AG10803 (cell line): ENCODE data around the gene UBXN7.
"Not testable (repeated sequence)": the region's sequence is repeated elsewhere in the genome, so short reads cannot be mapped to it uniquely, and the experiment has no call there.

Experiments
- DNase-seq: peaks from one replicate; pipeline ENCODE4 v3.0.0; 2010; ENCODE audit warnings: low read depth
- H3K4me3 ChIP-seq: 2 replicates; pipeline ENCODE4 v1.5.1; 2011; ENCODE audit warnings: mild to moderate bottlenecking, low read length, control low read depth
- TF ChIP-seq, protein P1 (sequence below): conservative IDR thresholded peaks from 2 replicates; pipeline ENCODE4 v1.5.1; 2011; ENCODE audit warnings: mild to moderate bottlenecking, low read length, control low read depth, inconsistent platforms

UBXN7 gene

DNA sequence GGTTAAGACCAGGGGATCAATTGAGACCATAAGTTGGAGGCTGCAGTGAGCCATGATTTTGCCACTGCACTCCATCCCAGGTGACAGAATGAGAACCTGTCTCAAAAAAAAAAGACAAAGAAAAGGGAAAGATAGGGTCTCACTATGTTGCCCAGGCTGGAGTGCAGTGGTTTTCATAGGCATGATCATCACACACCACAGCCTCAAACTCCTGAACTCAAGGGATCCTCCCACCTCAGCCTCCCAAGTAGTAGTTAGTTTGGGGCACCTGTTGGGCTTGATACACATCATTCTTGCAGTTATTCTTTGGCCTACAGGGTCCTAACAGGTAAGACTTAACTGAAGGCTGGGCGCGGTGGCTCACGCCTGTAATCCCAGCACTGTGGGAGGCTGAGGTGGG lies 42.1 kb downstream of the UBXN7 start:
- no peak overlapping the region for H3K4me3 ChIP-seq
- TF ChIP-seq, protein P1, sequence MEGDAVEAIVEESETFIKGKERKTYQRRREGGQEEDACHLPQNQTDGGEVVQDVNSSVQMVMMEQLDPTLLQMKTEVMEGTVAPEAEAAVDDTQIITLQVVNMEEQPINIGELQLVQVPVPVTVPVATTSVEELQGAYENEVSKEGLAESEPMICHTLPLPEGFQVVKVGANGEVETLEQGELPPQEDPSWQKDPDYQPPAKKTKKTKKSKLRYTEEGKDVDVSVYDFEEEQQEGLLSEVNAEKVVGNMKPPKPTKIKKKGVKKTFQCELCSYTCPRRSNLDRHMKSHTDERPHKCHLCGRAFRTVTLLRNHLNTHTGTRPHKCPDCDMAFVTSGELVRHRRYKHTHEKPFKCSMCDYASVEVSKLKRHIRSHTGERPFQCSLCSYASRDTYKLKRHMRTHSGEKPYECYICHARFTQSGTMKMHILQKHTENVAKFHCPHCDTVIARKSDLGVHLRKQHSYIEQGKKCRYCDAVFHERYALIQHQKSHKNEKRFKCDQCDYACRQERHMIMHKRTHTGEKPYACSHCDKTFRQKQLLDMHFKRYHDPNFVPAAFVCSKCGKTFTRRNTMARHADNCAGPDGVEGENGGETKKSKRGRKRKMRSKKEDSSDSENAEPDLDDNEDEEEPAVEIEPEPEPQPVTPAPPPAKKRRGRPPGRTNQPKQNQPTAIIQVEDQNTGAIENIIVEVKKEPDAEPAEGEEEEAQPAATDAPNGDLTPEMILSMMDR: no peak
- DNase-seq: no peak

DNA sequence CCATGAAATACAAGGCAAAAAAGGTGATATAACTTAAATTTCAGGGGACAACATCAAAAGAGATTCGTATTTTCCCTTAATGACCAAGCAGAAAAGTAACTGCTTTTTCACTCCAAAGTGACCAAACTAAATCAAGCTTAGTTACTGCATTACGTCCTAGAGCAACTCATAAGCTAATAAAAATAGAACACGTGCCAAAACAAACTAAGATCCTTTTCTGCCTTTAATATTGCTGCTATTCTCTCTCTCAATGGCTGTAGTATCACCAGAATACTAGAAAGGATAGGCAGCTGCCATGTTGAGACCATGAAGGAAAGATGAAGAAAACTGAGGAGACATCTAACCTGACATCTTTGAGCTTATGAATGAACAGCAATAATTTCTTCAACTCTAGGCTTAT lies 43.3 kb downstream of the UBXN7 start:
- H3K4me3 ChIP-seq: no peak overlapping the region
- TF ChIP-seq, protein P1: no peak
- DNase-seq: no peak

DNA sequence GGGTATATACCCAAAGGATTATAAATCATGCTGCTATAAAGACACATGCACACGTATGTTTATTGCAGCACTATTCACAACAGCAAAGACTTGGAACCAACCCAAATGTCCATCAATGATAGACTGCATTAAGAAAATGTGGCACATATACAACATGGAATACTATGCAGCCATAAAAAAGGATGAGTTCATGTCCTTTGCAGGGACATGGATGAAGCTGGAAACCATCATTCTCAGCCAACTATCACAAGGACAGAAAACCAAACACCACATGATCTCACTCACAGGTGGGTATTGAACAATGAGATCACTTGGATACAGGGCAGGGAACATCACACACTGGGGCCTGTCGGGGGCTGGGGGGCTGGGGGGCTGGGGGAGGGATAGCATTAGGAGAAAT lies 44.3 kb downstream of the UBXN7 start:
- DNase-seq: not testable (repeated sequence)

DNA sequence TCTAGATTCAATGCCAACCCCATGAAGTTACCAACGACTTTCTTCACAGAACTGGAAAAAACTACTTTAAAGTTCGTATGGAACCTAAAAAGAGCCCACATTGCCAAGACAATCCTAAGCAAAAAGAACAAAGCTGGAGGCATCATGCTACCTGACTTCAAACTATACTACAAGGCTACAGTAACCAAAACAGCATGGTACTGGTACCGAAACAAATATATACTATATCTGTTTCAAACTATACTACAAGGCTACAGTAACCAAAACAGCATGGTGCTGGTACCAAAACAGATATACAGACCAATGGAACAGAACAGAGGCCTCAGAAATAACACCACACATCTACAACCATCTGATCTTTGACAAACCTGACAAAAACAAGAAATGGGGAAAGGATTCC lies 45.4 kb downstream of the UBXN7 start:
- not testable (repeated sequence) for DNase-seq, H3K4me3 ChIP-seq

More for the DNA sequence above, 44.3 kb downstream of the UBXN7 start:
- not testable (repeated sequence) for H3K4me3 ChIP-seq

DNA sequence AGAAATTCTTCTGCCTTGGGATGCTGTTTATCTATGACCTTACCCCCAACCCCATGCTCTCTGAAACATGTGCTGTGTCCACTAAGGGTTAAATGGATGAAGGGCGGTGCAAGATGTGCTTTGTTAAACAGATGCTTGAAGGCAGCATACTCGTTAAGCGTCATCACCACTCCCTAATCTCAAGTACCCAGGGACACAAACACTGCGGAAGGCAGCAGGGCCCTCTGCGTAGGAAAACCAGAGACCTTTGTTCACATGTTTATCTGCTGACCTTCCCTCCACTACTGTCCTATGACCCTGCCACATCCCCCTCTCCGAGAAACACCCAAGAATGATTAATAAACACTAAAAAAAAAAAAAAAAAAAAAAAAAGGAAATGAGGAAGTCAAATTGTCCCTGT lies 46.2 kb downstream of the UBXN7 start:
- DNase-seq: not testable (repeated sequence)

DNA sequence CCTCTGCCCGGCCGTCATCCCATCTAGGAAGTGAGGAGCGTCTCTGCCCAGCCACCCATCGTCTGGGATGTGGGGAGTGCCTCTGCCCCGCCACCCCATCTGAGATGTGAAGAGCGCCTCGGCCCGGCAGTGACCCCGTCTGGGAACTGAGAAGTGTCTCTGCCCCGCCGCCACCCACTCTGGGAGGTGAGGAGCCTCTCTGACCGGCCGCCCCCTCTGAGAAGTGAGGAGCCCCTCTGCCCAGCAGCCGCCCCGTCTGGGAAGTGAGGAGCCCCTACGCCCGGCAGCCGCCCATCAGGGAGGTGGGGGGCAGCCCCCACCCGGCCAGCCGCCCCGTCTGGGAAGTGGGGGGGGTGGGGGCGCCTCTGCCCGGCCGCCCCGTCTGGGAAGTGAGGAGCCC lies 46.8 kb downstream of the UBXN7 start:
- not testable (repeated sequence) for DNase-seq, H3K4me3 ChIP-seq

More for the DNA sequence above, 46.2 kb downstream of the UBXN7 start:
- not testable (repeated sequence) for H3K4me3 ChIP-seq

DNA sequence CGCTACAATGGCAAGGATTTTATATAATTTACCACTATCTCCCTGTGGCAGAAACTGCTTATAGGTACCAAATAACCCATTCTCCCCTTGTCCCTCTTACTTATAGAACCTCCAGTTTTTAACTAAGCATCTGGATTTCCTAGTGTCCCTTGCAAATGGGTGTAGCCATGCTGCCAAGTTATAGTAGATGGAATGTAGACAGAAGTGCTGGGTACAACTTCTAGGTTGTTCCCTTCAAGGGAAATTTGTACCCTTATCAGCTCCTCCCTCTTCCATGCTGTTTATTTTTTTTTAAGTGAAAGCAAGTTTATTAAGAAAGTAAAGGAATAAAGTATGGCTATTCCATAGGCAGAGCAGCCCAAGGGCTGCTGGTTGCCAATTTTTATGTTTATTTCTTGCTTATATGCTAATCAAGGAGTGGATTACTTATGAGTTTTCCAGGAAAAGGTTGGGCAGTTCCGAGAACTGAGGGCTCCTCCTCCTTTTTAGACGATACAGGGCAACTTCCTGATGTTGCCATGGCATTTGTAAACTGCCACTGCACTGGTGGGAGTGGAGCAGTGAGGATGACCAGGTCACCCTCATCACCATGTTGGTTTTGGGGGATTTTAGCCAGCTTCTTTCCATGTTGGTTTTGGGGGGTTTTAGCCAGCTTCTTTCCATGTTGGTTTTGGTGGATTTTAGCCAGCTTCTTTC lies 53.9 kb downstream of the UBXN7 start:
- TF ChIP-seq, protein P1: no peak
- H3K4me3 ChIP-seq: no peak overlapping the region
- DNase-seq: no peak

DNA sequence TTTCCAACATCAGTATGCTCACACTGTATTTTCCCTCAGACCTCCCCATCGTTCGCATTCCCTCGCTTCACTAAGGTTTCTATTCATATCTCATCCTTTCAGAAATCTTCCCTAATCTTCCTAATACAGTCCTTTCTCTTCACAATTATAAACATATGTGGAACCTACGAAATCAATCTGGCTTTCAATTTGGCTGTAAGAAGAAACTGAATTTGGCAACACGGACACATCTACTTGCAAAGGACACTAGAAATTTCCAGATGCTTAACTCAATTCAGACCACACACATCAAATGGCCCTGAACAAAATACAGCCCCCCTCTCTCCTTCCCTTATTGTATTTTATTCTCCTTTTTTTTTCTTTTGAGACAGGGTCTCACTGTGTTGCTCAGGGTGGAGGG lies 54.9 kb downstream of the UBXN7 start:
- peak; percentile 45 for DNase-seq
- H3K4me3 ChIP-seq: no peak overlapping the region
- TF ChIP-seq, protein P1: no peak

DNA sequence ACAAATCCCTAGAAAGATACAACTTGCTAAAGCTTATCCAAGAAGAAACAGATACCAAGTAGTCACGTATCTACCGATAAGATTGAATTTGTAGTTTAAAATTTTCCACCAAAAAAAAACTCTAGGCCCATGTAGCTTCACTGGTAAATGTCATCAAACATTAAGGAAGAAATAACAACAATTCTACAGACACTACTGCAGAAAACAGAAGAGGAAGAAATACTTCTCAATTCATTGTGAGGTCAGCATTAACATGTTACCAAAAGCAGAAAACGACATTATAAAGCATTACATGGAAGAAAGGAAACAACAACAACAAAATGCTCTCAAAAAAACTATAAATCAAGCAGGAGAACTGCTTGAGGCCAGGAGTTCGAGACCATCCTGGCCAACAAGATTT lies 66.5 kb downstream of the UBXN7 start:
- H3K4me3 ChIP-seq: no peak overlapping the region
- TF ChIP-seq, protein P1: no peak
- no peak for DNase-seq
